Activated CD4-positive, alpha-beta memory T cell treated with anti-CD3 and anti-CD28 coated beads for 36 hours (primary cell): ENCODE measurements around the gene ZFAND3. TPM values are rescaled to one million over a fixed set of nuclear protein-coding genes. Genes with fewer than 3 reads are reported as not detected.

Source experiments
- CTCF ChIA-PET: fragments of 350-600 bp; sonication (Branson Sonifier 250); formaldehyde crosslinking; loops from one replicate; lab custom pipeline; 2021; ENCODE audit warnings: antibody characterized with exemption, inconsistent platforms; lab: Charles Lee
- POLR2A ChIA-PET: fragments of 350-600 bp; sonication (Branson Sonifier 250); formaldehyde crosslinking; loops from one replicate; lab custom pipeline; 2021; ENCODE audit warnings: antibody characterized with exemption; lab: Charles Lee
- DNase-seq: peaks from one replicate; pipeline ENCODE4 v3.0.0-alpha.2; 2020
- H3K27ac Mint-ChIP-seq: one replicate; pipeline ENCODE4 v1.8.0; 2021; ENCODE audit warnings: mixed read lengths
- H3K27me3 Mint-ChIP-seq: one replicate; pipeline ENCODE4 v1.8.0; 2021; ENCODE audit warnings: mixed read lengths
- H3K36me3 Mint-ChIP-seq: one replicate; pipeline ENCODE4 v1.8.0; 2021; ENCODE audit warnings: mixed read lengths
- H3K4me1 Mint-ChIP-seq: one replicate; pipeline ENCODE4 v1.8.0; 2021; ENCODE audit warnings: low read depth, mixed read lengths
- H3K4me3 Mint-ChIP-seq: one replicate; pipeline ENCODE4 v1.8.0; 2021; ENCODE audit warnings: mild to moderate bottlenecking, mixed read lengths
- H3K9me3 Mint-ChIP-seq: one replicate; pipeline ENCODE4 v1.8.0; 2021; ENCODE audit warnings: mixed read lengths
- intact Hi-C: fragments of 100-400 bp; cut with micrococcal nuclease; formaldehyde crosslinking; loops from one replicate; pipeline ENCODE4 v1.15.1; 2023
- total RNA-seq, 2 experiments: library from RNA; stranded (reverse); gene quantifications; one replicate each; pipeline ENCODE4 v1.2.3, GENCODE V29; 2021

Gene ZFAND3
- total RNA-seq, 2 experiments from 2014 or later = 35.1 to 36.4 TPM

DNA sequence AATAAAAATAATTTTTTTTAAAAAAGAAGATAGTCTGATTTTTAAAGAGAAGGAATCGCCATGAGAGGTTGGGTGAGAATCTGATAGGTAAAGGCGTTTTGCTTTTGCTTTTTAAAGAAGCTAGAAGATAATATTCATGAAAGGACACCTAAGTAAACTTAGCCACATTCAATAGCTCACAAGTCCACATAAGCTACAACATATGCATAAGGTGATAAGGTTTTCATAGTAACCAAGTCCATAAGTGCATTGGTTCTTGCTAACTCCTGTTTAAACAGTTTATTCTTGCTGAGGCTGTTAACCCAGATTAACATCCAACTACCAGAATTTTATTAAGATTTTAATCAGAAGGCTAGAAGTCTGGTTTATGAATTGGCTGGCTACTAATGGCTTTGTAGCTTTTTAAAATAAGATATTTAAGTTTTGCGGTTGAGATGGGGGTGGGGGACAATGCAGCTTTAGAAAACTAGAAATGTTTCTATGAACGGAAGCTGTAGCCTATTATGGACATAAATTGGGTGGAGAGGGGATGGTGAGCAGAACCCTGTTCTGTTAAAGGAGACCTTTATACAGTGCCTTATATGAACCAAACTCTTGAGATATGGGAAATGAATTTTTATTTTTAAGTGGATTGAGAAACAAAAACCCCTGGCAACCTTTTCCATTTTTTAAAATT is 235.1 kb downstream of the ZFAND3 start:
- no peaks in the 10 kb centered on the region for H3K27me3 Mint-ChIP-seq
- ChIA-PET POLR2A (no interaction called here), CTCF (no interaction called here)
- peaks cover 5% of the 10 kb centered on the region for H3K9me3 Mint-ChIP-seq
- intact Hi-C loops = no loop called here
- DNase-seq = no peak
- H3K36me3 Mint-ChIP-seq = peaks cover 5% of the 10 kb centered on the region
- no peak overlapping the region for H3K27ac Mint-ChIP-seq
- H3K4me3 Mint-ChIP-seq = no peak overlapping the region
- H3K4me1 Mint-ChIP-seq = peaks cover 36% of the 10 kb centered on the region

GRCh38 chr6:38055203-38055589 is 235.7 kb downstream of the ZFAND3 start:
- CTCF ChIA-PET = no interaction called here
- intact Hi-C loops = no loop called here

DNA sequence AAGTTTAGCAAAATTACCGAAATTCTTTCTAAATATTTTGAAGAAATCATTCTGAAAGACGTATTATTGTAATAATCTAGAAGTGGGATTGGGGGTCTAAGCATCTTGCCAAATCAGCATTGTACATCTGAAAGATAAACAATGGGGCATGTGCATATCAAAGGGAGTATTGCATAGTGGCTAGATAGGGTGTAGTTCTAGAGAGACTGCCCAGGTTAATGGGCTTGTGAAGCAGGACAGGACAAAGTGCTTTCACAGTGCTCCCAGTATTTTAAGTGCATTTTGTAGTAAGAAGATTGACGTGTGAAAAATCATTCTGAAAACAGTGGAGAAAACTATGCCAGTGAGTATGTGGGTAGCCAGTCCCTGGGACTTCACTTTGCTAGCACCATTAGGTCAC is 236.8 kb downstream of the ZFAND3 start:
- Mint-ChIP-seq H3K36me3 (peaks cover 4% of the 10 kb centered on the region), H3K4me3 (no peak overlapping the region), H3K27ac (no peak overlapping the region), H3K9me3 (no peaks in the 10 kb centered on the region), H3K4me1 (peaks cover 34% of the 10 kb centered on the region), H3K27me3 (no peaks in the 10 kb centered on the region)
- ChIA-PET CTCF (no interaction called here), POLR2A (no interaction called here)
- intact Hi-C loops = no loop called here
- DNase-seq = no peak

More at GRCh38 chr6:38055203-38055589, 235.7 kb downstream of the ZFAND3 start:
- H3K4me1 Mint-ChIP-seq = peaks cover 36% of the 10 kb centered on the region
- POLR2A ChIA-PET = interaction anchor here (0.5 kb wide), 1 partner anchor 75 kb away, joined by 3 read pairs; no protein-coding TSS in a partner anchor
- DNase-seq = no peak
- H3K36me3 Mint-ChIP-seq = peaks cover 3% of the 10 kb centered on the region
- H3K9me3 Mint-ChIP-seq = peaks cover 3% of the 10 kb centered on the region
- no peak overlapping the region for H3K4me3 Mint-ChIP-seq
- no peaks in the 10 kb centered on the region for H3K27me3 Mint-ChIP-seq
- no peak overlapping the region for H3K27ac Mint-ChIP-seq

DNA sequence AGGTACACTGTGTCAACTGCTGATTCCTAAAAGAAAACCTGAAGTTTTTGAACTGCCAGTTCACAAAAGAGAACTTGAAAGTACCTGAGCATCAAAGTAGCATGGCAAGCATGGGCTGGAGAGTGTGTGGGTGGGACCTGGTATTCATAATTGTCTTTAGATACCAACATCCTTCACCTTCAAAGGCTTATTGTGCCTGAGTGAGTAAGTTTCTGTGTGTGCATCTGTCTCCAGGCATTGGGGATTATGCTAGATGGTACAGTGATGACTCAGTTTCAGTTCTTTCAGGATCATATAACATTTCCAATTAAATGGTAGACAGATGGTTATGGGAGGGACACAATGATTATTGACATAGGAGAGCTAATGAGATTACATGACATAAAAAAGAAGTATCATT is 238.5 kb downstream of the ZFAND3 start:
- intact Hi-C loops = loop anchor here (1.0 to 2.0 kb wide), 4 partner anchors 25 to 347 kb away; no protein-coding TSS in a partner anchor
- ChIA-PET CTCF (interaction anchor here (0.8 to 1.9 kb wide), 4 partner anchors 24 to 352 kb away, joined by 3 to 5 read pairs (median 4); no protein-coding TSS in a partner anchor), POLR2A (no interaction called here)
- peaks cover 15% of the 10 kb centered on the region for H3K36me3 Mint-ChIP-seq
- peaks cover 29% of the 10 kb centered on the region for H3K4me1 Mint-ChIP-seq
- H3K4me3 Mint-ChIP-seq = no peak overlapping the region
- DNase-seq = peak; percentile 85
- peak overlapping the region; percentile 30 for H3K27ac Mint-ChIP-seq
- H3K9me3 Mint-ChIP-seq = no peaks in the 10 kb centered on the region
- no peaks in the 10 kb centered on the region for H3K27me3 Mint-ChIP-seq

DNA sequence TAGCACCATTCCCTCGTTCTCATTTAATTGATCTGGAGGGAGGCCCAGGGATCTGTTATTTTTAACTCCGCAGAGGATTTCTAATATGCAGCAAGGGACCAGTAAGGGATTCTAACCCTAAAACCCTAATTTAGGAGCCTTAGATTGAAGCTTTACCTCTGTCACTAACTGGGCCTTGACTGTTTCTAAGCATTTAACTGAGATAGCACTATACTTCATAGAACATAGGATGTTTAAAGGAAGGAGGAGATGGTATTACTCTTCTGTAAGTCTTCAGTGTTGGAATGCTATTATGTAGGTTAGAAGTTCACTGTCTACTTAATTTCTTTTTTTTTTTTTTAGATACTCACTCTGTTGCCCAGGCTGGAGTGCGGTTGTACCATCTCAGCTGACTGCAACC is 242.5 kb downstream of the ZFAND3 start:
- no peak overlapping the region for H3K4me3 Mint-ChIP-seq
- H3K36me3 Mint-ChIP-seq = peaks cover 29% of the 10 kb centered on the region
- H3K27me3 Mint-ChIP-seq = no peaks in the 10 kb centered on the region
- ChIA-PET CTCF (no interaction called here), POLR2A (interaction anchor here (0.6 kb wide), 1 partner anchor 264 kb away, joined by 3 read pairs; no protein-coding TSS in a partner anchor)
- H3K27ac Mint-ChIP-seq = no peak overlapping the region
- no peaks in the 10 kb centered on the region for H3K9me3 Mint-ChIP-seq
- intact Hi-C loops = no loop called here
- no peak for DNase-seq
- peaks cover 18% of the 10 kb centered on the region for H3K4me1 Mint-ChIP-seq

DNA sequence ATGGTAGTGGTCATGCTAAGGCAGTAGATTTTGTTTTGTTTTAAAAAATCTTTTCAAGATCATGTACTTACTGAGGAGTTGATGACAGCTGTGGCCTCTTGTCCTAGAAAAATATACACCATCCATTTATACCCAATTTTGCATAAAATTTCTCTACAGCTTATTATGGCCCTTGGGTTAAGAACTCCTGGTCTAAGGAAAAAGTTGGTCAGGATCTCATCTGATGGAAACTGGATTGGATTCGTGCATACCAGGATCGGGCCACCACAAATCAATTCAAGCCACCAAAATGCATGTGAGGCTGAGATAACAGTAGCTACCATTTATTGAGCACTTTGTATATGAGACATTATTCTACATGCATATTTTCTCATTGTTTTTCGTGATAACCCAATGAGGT is 244.4 kb downstream of the ZFAND3 start:
- Mint-ChIP-seq H3K9me3 (no peaks in the 10 kb centered on the region), H3K27me3 (no peaks in the 10 kb centered on the region), H3K36me3 (peaks cover 29% of the 10 kb centered on the region), H3K4me1 (peaks cover 2% of the 10 kb centered on the region), H3K4me3 (no peak overlapping the region), H3K27ac (no peak overlapping the region)
- intact Hi-C loops = no loop called here
- DNase-seq = no peak
- ChIA-PET CTCF (no interaction called here), POLR2A (no interaction called here)

- H3K36me3 Mint-ChIP-seq = peaks cover 29% of the 10 kb centered on the region
- ChIA-PET POLR2A (no interaction called here), CTCF (no interaction called here)
- H3K27ac Mint-ChIP-seq = no peak overlapping the region
- H3K4me3 Mint-ChIP-seq = no peak overlapping the region
- no peaks in the 10 kb centered on the region for H3K27me3 Mint-ChIP-seq
- H3K9me3 Mint-ChIP-seq = no peaks in the 10 kb centered on the region
- intact Hi-C loops = no loop called here
- H3K4me1 Mint-ChIP-seq = peaks cover 6% of the 10 kb centered on the region
- DNase-seq = no peak
These were observed 244.9 kb downstream of the ZFAND3 start for GRCh38 chr6:38064431-38064830.

DNA sequence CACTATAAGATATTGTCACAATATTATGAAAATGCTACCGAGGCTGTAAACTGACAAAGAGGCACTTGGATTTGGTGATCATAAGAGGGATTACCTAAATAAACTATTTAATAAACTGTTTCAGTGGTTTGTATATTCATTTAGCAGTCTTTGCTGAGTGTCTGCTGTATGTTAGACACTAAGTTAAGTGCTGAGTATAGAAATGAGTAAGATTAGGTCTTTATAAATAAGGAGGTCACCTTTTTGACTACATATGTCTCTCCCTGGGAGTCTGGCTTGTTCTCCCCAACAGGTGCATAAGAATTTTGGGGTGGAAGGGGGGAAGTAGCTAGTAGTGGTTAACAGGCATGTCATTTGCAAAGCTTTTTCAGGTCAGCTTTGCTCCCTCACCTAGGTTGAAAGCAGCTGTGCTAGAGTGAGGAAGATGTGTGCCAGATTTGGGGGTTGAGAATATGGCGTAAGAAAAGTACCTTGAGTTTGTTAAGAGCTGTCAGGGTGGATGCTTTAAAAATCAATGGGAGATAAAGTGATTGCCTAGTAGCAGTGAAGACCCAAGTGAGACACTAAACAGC is 246.3 kb downstream of the ZFAND3 start:
- H3K9me3 Mint-ChIP-seq = no peaks in the 10 kb centered on the region
- peaks cover 6% of the 10 kb centered on the region for H3K4me1 Mint-ChIP-seq
- intact Hi-C loops = no loop called here
- H3K27ac Mint-ChIP-seq = no peak overlapping the region
- ChIA-PET CTCF (interaction anchor here (1.9 kb wide), 1 partner anchor 275 kb away, joined by 4 read pairs; no protein-coding TSS in a partner anchor), POLR2A (no interaction called here)
- no peak overlapping the region for H3K4me3 Mint-ChIP-seq
- no peak for DNase-seq
- H3K36me3 Mint-ChIP-seq = peaks cover 29% of the 10 kb centered on the region
- H3K27me3 Mint-ChIP-seq = no peaks in the 10 kb centered on the region

GRCh38 chr6:38067263-38067980 is 247.9 kb downstream of the ZFAND3 start:
- peaks cover 19% of the 10 kb centered on the region for H3K36me3 Mint-ChIP-seq

DNA sequence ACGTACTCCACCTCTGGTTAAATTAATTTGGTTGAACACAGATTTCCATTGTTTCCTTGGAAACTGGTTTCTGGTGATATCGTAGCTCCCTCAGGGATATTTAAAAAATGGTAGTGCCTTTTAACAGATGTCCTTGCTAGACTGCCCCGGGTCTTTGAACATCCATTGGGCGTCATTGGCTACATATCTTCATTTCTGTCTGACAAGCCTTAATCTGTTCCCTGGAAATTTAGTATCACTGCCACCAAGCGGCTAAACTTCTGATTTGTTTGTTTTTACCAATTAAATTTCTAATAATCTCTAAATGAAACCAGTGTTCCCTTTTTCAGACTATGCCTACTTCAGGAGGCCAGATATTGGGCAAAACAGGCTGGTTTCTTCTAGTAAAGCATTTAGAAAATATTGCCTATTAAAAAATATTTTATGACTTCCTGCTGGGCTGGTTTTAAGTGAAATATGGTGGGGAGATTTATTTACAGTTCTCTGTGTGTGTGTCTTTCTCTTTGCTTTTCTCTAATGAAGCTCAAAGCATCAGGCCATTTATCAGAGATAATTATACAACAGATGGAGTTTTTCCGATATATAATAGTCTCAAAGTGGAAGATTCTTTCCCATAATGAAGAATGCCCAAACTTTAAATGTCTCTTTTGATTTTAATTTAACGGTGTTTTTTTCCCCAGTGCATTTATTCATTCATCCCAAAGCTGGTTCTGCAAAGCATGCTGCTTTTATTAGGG is 249.5 kb downstream of the ZFAND3 start:
- no peak overlapping the region for H3K27ac Mint-ChIP-seq
- intact Hi-C loops = no loop called here
- H3K4me3 Mint-ChIP-seq = no peak overlapping the region
- peaks cover 6% of the 10 kb centered on the region for H3K4me1 Mint-ChIP-seq
- H3K27me3 Mint-ChIP-seq = no peaks in the 10 kb centered on the region
- DNase-seq = no peak
- ChIA-PET CTCF (interaction anchor here (1.0 kb wide), 1 partner anchor 15 kb away, joined by 3 read pairs; no protein-coding TSS in a partner anchor), POLR2A (no interaction called here)
- no peaks in the 10 kb centered on the region for H3K9me3 Mint-ChIP-seq
- H3K36me3 Mint-ChIP-seq = peaks cover 8% of the 10 kb centered on the region

More at GRCh38 chr6:38067263-38067980, 247.9 kb downstream of the ZFAND3 start:
- no peak overlapping the region for H3K27ac Mint-ChIP-seq
- ChIA-PET CTCF (interaction anchor here (0.6 to 1.9 kb wide), 3 partner anchors 39 to 276 kb away, joined by 3 to 4 read pairs (median 3); no protein-coding TSS in a partner anchor), POLR2A (no interaction called here)
- H3K4me3 Mint-ChIP-seq = no peak overlapping the region
- H3K4me1 Mint-ChIP-seq = peaks cover 6% of the 10 kb centered on the region
- intact Hi-C loops = no loop called here
- H3K9me3 Mint-ChIP-seq = no peaks in the 10 kb centered on the region
- no peaks in the 10 kb centered on the region for H3K27me3 Mint-ChIP-seq
- DNase-seq = no peak

DNA sequence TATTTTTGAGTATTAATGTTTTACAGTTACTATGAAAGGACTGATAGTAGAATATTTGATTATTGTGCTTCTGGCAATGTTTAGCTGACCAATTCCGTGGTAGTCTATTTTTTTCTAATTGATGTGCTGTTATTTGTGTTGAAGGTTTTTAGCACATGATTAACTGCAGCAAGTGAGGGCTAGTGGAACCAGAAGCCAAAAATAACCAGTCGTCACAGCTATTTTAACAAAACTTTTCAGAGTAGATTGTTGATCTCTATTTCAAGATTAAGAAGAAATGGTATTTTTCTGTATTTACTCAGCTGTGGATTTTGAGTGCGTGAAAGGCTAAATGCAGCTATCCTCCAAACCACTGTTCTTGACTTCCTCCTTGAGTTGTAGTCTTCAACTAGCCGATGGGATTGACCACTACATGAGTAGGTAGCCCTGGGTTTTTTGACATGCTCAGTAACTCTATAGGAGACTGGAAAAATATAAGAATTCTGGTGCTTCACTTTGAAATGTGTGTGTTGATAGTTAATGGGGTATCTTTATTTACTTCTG is 258.0 kb downstream of the ZFAND3 start:
- H3K4me3 Mint-ChIP-seq = no peak overlapping the region
- CTCF ChIA-PET = no interaction called here
- POLR2A ChIA-PET = no interaction called here
- no peaks in the 10 kb centered on the region for H3K27me3 Mint-ChIP-seq
- intact Hi-C loops = no loop called here
- no peaks in the 10 kb centered on the region for H3K9me3 Mint-ChIP-seq
- no peak for DNase-seq
- H3K27ac Mint-ChIP-seq = no peak overlapping the region
- peaks cover 8% of the 10 kb centered on the region for H3K4me1 Mint-ChIP-seq
- peaks cover 18% of the 10 kb centered on the region for H3K36me3 Mint-ChIP-seq
